Activated gamma-delta T cell treated with anti-CD3 and anti-CD28 coated beads, Interleukin-2, amount 50 U/mL, for 16 hours (primary cell): ENCODE results near the gene MRPS16.

ENCODE experiments used
- DNase-seq: peaks from one replicate; pipeline ENCODE4 v3.0.0-alpha.2; 2020; ENCODE audit warnings: low read depth

MRPS16 gene

DNA sequence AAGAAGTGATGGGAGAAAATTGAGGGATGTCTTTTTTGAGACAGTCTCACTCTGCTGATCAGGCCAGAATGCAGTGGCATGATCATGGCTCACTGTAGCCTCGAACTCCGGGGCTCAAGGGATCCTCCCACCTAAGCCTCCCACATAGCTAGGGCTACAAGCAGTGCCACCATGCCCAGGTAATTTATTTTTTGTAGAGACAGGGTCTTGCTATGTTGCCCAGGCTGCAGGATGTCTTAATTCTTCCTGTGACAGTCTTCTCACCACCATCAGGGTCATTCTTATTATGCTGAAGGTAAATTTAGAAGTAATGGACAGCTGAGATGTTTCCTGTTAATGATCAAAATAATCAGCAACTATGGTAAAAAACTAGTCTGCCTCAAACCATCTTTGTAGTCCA, 12.5 kb downstream of the MRPS16 start:
- no peak for DNase-seq

GRCh38 chr10:73238990-73239566, 13.4 kb downstream of the MRPS16 start:
- DNase-seq, result no peak

GRCh38 chr10:73234695-73235094, 17.7 kb downstream of the MRPS16 start:
- no peak for DNase-seq

- DNase-seq, result no peak
Measured at GRCh38 chr10:73233883-73234282, 18.6 kb downstream of the MRPS16 start.

- DNase-seq, result no peak
Measured at GRCh38 chr10:73232887-73233286, 19.6 kb downstream of the MRPS16 start.

- no peak for DNase-seq
Measured at GRCh38 chr10:73229567-73229966, 22.9 kb downstream of the MRPS16 start.

GRCh38 chr10:73228247-73228646, 24.2 kb downstream of the MRPS16 start:
- no peak for DNase-seq

DNA sequence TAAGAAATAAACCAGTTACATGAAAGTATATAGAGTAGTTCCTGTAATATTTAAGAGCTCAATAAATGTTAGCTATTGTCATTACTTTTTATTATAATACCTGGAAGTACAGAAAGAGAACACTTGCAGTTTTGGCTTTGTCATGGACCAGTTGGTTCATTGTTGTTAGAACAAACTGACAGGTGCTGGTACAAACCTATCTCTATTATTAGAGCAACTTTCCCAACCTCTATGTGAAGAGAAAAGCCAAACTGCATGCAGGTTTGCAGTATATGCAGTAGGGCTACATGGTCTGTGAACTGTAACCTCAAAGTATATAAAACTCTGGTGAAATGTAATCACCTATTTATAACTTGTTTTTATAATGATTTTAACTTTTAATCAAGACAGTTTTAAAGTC, 25.8 kb downstream of the MRPS16 start:
- no peak for DNase-seq

DNA sequence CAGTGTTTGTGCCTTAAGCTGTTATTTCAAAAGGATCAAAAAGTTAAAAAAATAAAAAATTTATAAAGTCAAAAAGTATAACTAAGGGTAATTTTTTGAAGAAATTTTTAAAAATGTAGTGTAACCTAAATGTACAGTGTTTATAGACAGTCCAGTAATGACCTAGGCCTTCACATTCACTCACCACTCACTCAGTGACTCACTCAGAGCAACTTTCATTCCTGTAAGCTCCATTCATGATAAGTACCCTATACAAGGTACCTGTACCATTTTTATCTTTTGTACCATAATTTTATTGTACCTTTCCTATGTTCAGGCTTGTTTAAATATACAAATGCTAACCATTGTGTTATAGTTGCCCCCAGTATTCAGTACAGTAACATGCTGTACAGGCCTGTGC, 26.9 kb downstream of the MRPS16 start:
- no peak for DNase-seq

GRCh38 chr10:73220989-73221388, 31.5 kb downstream of the MRPS16 start:
- no peak for DNase-seq

DNA sequence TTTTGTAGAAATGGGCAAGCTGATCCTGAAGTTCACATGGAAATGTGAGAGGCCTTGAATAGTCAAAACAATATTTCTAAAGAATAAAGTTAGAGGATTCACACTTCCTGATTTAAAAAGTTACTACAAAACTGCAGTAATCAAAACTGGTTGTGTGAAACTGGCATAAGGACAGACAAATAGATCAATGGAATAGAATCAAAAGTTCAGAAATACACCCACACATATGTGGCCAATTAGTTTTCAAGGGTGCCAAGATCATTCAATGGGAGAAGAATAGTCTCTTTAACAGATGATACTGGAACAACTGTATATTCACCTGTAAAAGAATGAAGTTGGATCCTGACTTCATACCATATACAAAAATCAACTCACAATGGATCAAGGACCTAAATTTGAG, 33.1 kb downstream of the MRPS16 start:
- no peak for DNase-seq

DNA sequence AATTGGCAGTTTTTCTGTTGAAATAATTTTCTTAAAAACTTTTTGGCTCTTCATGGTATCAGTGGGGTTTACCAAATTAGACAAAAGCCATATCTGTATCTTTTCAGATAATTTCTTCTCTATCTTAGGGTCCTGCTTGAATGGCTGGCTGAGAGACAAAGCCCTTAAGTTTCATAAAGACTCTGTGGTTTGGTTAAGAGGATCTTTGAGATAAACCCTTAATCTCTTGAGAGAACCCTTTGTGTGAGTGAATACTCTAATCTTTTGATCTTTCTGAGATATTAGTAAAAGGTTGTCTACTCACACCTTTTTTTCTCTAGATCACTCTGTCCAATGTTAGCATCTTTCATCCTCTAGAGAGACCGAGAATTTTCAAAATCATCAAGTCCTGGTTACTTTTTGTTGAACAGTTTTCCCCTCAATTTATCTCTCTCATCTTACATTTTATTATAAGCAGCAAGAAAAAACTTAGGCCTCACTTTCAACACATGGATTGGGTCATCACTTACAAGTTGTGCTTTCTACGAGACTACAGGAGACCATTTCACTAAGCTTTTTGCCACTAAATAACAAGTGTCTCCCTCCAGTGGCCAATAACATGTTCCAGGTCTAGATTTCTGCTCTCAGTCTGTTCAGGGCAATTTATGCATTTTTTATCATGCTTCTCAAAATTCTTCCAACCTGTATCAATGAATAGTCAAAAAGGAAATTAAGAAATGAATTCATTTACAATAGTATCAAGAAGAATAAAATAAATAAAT, 33.8 kb downstream of the MRPS16 start:
- DNase-seq, result no peak

GRCh38 chr10:73217628-73218027, 34.8 kb downstream of the MRPS16 start:
- no peak for DNase-seq

DNA sequence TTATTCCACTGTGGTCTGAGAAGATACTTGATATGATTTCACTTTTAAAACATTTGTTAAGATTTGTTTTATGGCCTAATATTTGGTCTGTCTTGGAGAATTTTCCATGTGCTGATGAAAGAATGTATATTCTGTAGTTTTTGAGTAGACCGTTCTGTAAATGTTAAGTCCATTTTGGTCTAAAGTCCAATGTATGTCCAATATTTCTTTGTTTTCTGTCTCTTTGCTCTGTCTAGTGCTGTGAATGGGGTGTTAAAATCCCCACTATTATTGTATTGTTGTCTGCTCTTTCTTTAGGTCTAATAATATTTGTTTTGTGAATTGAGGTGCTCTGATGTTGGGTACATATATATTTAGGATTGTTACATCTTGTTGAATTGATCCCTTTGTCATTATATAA, 36.7 kb downstream of the MRPS16 start:
- DNase-seq, result no peak

DNA sequence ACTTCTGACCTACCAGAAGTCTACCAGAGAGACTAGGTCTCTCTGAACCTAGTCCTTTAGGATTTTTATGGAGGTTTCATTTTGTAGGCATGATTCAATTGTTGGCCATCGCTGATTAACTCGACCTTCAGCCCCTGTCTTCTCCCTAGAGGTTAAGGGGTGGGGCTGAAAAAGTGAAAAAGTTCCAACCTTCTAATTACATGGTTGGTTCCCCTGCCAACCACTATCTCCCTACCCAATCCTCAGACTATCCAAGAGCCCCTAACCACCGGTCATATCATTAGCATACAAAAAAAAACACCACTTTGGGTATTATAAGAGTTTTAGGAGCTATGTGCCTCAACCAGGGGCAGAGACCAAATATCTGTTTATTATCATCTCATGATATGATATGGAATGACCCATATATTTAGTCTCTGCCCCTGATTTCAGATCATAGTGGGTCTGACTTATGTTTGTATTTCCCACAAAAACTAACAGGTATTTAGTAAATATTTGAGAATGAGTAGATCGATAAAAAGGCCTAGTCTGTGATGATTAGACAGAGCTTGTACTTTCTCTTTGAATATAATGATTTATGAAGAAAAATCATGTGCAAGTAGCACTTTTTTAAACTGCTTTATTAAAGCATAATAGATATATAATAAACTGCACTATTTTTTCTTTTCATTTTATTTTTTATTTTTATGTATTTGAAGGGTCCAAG, 41.2 kb downstream of the MRPS16 start:
- no peak for DNase-seq

DNA sequence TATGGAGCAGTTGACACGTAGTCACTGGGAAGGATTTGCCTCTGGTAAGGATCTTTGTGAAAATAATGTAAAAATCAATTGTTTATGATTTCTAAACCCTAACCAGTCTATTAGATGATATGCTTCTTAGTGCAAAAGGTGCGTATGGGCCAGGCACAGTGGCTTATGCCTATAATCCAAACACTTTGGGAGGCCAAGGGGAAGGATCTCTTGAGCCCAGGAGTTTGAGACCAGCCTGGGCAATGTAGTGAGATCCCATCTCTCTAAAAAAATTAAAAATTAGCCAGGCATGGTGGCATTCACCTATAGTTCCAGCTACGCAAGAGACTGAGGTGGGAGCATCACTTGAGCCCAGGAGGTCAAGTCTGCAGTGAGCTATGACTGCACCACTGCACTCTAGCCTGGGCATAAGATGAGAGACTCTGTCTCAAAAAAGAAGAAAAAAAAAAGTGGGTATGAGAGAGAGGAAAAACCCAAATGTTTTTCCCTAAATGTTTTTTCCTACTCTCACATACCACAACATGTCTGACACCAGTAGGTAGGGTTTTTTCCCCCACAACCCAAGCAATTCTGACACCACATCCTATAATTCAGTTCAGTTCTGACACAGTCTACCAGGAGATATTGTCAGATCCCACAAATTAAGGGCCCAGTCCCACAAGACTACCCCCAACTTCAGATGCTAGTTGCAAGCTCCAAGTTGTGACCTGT, 41.9 kb downstream of the MRPS16 start:
- no peak for DNase-seq

DNA sequence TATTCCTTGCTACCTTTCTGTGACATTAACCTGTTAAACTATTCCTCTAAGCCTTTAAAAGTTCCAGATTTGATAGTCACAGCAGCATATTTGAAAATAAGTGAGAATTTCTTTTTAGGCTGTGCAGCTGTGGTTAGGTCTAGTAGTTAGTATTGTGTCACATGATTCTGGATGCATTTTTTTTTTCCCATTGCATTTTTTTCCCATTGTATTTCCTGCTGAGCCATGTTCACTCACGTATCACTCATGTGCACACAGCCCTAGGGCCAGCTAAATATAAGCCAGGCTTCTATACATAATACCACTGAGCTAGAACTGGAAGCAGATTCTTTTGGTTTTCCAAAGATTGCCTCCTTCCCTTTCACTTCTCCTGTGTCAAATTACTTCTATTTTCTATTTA, 42.7 kb downstream of the MRPS16 start:
- DNase-seq, result no peak

DNA sequence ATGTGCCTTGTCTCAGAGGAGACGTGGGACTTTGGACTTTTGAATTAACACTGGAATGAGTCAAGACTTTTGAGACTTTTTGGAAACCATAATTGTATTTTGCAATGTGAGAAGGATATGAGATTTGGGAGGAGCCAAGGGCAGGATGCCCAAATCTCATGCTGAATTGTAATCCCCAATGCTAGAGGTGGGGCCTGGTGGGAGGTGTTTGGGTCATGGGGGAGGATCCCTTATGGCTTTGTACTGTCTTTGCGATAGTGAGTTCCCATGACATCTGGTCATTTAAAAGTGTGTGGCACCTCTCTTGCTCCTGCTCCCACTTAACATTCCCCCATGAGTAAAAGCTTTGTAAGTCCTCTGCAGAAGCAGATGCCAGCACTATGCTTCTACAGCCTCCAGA, 44.6 kb downstream of the MRPS16 start:
- no peak for DNase-seq

- DNase-seq, result no peak
Measured at GRCh38 chr10:73206385-73206784, 46.1 kb downstream of the MRPS16 start.

GRCh38 chr10:73205890-73206289, 46.6 kb downstream of the MRPS16 start:
- no peak for DNase-seq

- DNase-seq, result no peak
Measured at GRCh38 chr10:73205081-73205480, 47.4 kb downstream of the MRPS16 start.
